Stomach (tissue), 9 donors: ENCODE results near the gene CACNA1E. TPM values are rescaled to one million over a fixed set of nuclear protein-coding genes. Genes with fewer than 3 reads are reported as not detected.
A peak's percentile ranks its signal among the peaks of the same experiment; 100 is the strongest.

Source experiments
- DNase-seq, 2 donors: peaks; one replicate each; pipeline versions ENCODE4 v3.0.0 to v3.0.0-alpha.2; 2013 to 2019
- H3K27ac ChIP-seq, 5 donors: fragments of 200-600 bp in 4 of 5; sonication (generic) in 4 of 5; one replicate each; pipeline ENCODE4 v1.5.1; 2013 to 2019; ENCODE audit warnings: mild to moderate bottlenecking in 1 of 5, moderate library complexity in 1 of 5
- H3K27me3 ChIP-seq, 3 donors: fragments of 200-600 bp; sonication (generic); one replicate each; pipeline ENCODE4 v1.5.1; 2017 to 2019; ENCODE audit warnings: mixed run types in 1 of 3
- H3K36me3 ChIP-seq, 4 donors: fragments of 200-600 bp; sonication (generic); 1 replicate in 3 of 4; 2 replicates in 1 of 4; pipeline ENCODE4 v1.5.1; 2016 to 2019
- H3K4me1 ChIP-seq, 4 donors: fragments of 200-600 bp; sonication (generic); one replicate each; pipeline ENCODE4 v1.5.1; 2016 to 2019
- H3K4me3 ChIP-seq, 4 donors: fragments of 200-600 bp; sonication (generic) in 3 of 4; one replicate each; pipeline ENCODE4 v1.5.1; 2016 to 2019; ENCODE audit warnings: mild to moderate bottlenecking in 1 of 4
- H3K9me3 ChIP-seq, 4 donors: fragments of 200-600 bp; sonication (generic); one replicate each; pipeline ENCODE4 v1.5.1; 2016 to 2019
- CTCF ChIP-seq, 7 experiments: fragments of 450-650 bp in 4 of 7; fragments of 200-600 bp in 3 of 7; sonication (generic) in 3 of 7; IDR thresholded peaks; one replicate each; pipeline ENCODE4 v1.5.1; 2016 to 2019; ENCODE audit warnings: antibody characterized with exemption in 7 of 7, control low read depth in 2 of 7, mild to moderate bottlenecking in 1 of 7
- EP300 ChIP-seq: sonication (generic); formaldehyde crosslinking; IDR thresholded peaks from one replicate; pipeline ENCODE4 v1.6.1; 2017; ENCODE audit warnings: antibody characterized with exemption
- POLR2A ChIP-seq, 4 donors: fragments of 450-650 bp; IDR thresholded peaks; one replicate each; pipeline ENCODE4 v1.6.1; 2016; ENCODE audit warnings: antibody characterized with exemption in 4 of 4, control low read depth in 2 of 4, mild to moderate bottlenecking in 1 of 4, moderate library complexity in 1 of 4
- POLR2AphosphoS5 ChIP-seq, 3 donors: sonication (generic); formaldehyde crosslinking; IDR thresholded peaks; one replicate each; pipeline ENCODE4 v1.6.1; 2016; ENCODE audit warnings: antibody characterized with exemption in 3 of 3
- WGBS, 5 donors: extraction: QIAGEN DNeasy Blood & Tissue Kit in 3 of 5; methylation state at CpG; one replicate each; pipeline versions ENCODE4 v1.1.5 to v1.1.7; 2013 to 2018; 5-methylcytosine and 5-hydroxymethylcytosine counted together
- intact Hi-C: fragments of 100-400 bp; cut with DNase I; formaldehyde crosslinking; loops from one replicate; pipeline ENCODE4 v1.15.1; 2023; ENCODE audit warnings: low total_unique reads
- polyA plus RNA-seq, 3 donors: library from polyadenylated mRNA; stranded (reverse); fragments of 200-250 nt; gene quantifications; one replicate each; pipeline ENCODE4 v1.2.3, GENCODE V29; 2013
- total RNA-seq, 5 donors: library from RNA; depleted of rRNA; stranded (reverse); fragments of >200 nt; gene quantifications; one replicate each; pipeline versions ENCODE4 v1.1.0 to v1.2.3, GENCODE V29; 2014 to 2016
- donor health status: healthy with polysubstance abuse.
- donor health status: Bipolar disorder and iron deficiency.
- donor health status: healthy.

CACNA1E gene
- total and polyA plus RNA-seq, 8 donors: under 0.01 to 1.8 (median 0.01) TPM; not detected in 4

- no peak overlapping the region for H3K4me3 ChIP-seq
- TF ChIP-seq POLR2AphosphoS5 (IDR thresholded peaks at IDR 0.05): no peak
- no peak for TF ChIP-seq EP300
- no peak for TF ChIP-seq CTCF (IDR thresholded peaks at IDR 0.05)
- no peak for TF ChIP-seq POLR2A (IDR thresholded peaks at IDR 0.05)
- H3K27ac ChIP-seq: no peak overlapping the region
- H3K9me3 ChIP-seq: no peaks in the 10 kb centered on the region
- peaks cover 0 to 12% (median 6%) of the 10 kb centered on the region in 4 donors for H3K4me1 ChIP-seq
- WGBS, 5 donors: 16 to 45% (median 41%) methylated on average over 2 of the region's 2 CpGs
- peaks cover 8 to 25% (median 15%) of the 10 kb centered on the region in 3 donors for H3K27me3 ChIP-seq
- no peak for DNase-seq
- H3K36me3 ChIP-seq: no peaks in the 10 kb centered on the region
- intact Hi-C loops: no loop called here
These were observed 7.0 kb downstream of the CACNA1E start for GRCh38 chr1:181490276-181490675.

GRCh38 chr1:181490740-181491712 is 7.7 kb downstream of the CACNA1E start:
- peaks cover 2 to 17% (median 8%) of the 10 kb centered on the region in 3 donors for H3K27me3 ChIP-seq
- no peak overlapping the region for H3K4me3 ChIP-seq
- H3K27ac ChIP-seq: no peak overlapping the region
- H3K9me3 ChIP-seq: no peaks in the 10 kb centered on the region
- TF ChIP-seq POLR2AphosphoS5 (IDR thresholded peaks at IDR 0.05) (no peak), POLR2A (IDR thresholded peaks at IDR 0.05) (no peak), CTCF (IDR thresholded peaks at IDR 0.05) (no peak), EP300 (no peak)
- peaks cover 0 to 5% (median 2%) of the 10 kb centered on the region in 4 donors for H3K4me1 ChIP-seq
- intact Hi-C loops: no loop called here
- H3K36me3 ChIP-seq: no peaks in the 10 kb centered on the region
- DNase-seq: peak in 1 of 2 donors; percentile 75
- WGBS, 5 donors: 51 to 69% (median 67%) methylated on average over 8 of the region's 8 CpGs

- Histone ChIP-seq H3K27ac (no peak overlapping the region), H3K4me1 (peaks cover 0 to 3% (median 0%) of the 10 kb centered on the region in 4 donors), H3K9me3 (no peaks in the 10 kb centered on the region), H3K27me3 (peaks cover 0 to 10% (median 0%) of the 10 kb centered on the region in 3 donors), H3K4me3 (no peak overlapping the region), H3K36me3 (no peaks in the 10 kb centered on the region)
- intact Hi-C loops: no loop called here
- no peak for DNase-seq
- TF ChIP-seq CTCF (IDR thresholded peaks at IDR 0.05) (no peak), POLR2A (IDR thresholded peaks at IDR 0.05) (no peak), EP300 (no peak), POLR2AphosphoS5 (IDR thresholded peaks at IDR 0.05) (no peak)
- 12 to 31% (median 16%) methylated on average over 3 of the region's 3 CpGs for WGBS, 5 donors
These were observed 9.8 kb downstream of the CACNA1E start for GRCh38 chr1:181493166-181493565.

- no peak overlapping the region for H3K27ac ChIP-seq
- no peak overlapping the region for H3K4me3 ChIP-seq
- no peaks in the 10 kb centered on the region for H3K36me3 ChIP-seq
- intact Hi-C loops: no loop called here
- TF ChIP-seq POLR2A (IDR thresholded peaks at IDR 0.05) (no peak), CTCF (IDR thresholded peaks at IDR 0.05) (no peak), POLR2AphosphoS5 (IDR thresholded peaks at IDR 0.05) (no peak), EP300 (no peak)
- peaks cover 0 to 10% (median 0%) of the 10 kb centered on the region in 3 donors for H3K27me3 ChIP-seq
- peaks cover 0 to 3% (median 0%) of the 10 kb centered on the region in 4 donors for H3K4me1 ChIP-seq
- H3K9me3 ChIP-seq: no peaks in the 10 kb centered on the region
- 85 to 89% (median 87%) methylated on average over 4 of the region's 4 CpGs for WGBS, 5 donors
- DNase-seq: no peak
These were observed 10.6 kb downstream of the CACNA1E start for GRCh38 chr1:181493885-181494284.
